Loucy (cell line): ENCODE results near the gene PAX7.

ENCODE experiments used
- H2AFZ ChIP-seq: fragments of 200-600 bp; sonication (generic); 2 replicates; pipeline ENCODE4 v1.6.0; 2016; ENCODE audit warnings: antibody characterized with exemption, mild to moderate bottlenecking, low read length, moderate library complexity
- H3F3A ChIP-seq: fragments of 200-600 bp; 2 replicates; pipeline ENCODE4 v1.6.0; 2016; ENCODE audit warnings: antibody characterized with exemption, low read depth, mild to moderate bottlenecking
- H3K27me3 ChIP-seq: fragments of 200-600 bp; sonication (generic); 2 replicates; pipeline ENCODE4 v1.6.1; 2014; ENCODE audit warnings: low read length, mild to moderate bottlenecking; ENCODE audit not compliant: insufficient read depth, poor library complexity, severe bottlenecking
- H3K36me3 ChIP-seq: fragments of 200-600 bp; sonication (generic); 2 replicates; pipeline ENCODE4 v1.6.1; 2016; ENCODE audit warnings: low read length; ENCODE audit not compliant: insufficient read depth
- H3K4me1 ChIP-seq: fragments of 200-600 bp; sonication (generic); 2 replicates; pipeline ENCODE4 v1.5.1; 2014; ENCODE audit warnings: low read length, mild to moderate bottlenecking; ENCODE audit not compliant: insufficient read depth, poor library complexity, severe bottlenecking
- H3K4me2 ChIP-seq: fragments of 200-600 bp; sonication (generic); 2 replicates; pipeline ENCODE4 v1.6.0; 2014; ENCODE audit warnings: antibody characterized with exemption, low read length, low read depth, mild to moderate bottlenecking; ENCODE audit not compliant: poor library complexity, severe bottlenecking
- H3K4me3 ChIP-seq: fragments of 200-600 bp; sonication (generic); 2 replicates; pipeline ENCODE4 v1.5.1; 2014; ENCODE audit warnings: low read length, mild to moderate bottlenecking, mixed read lengths; ENCODE audit not compliant: poor library complexity, severe bottlenecking
- H3K79me2 ChIP-seq: fragments of 200-600 bp; sonication (generic); 2 replicates; pipeline ENCODE4 v1.6.1; 2014; ENCODE audit warnings: low read length; ENCODE audit not compliant: insufficient read depth
- H3K9ac ChIP-seq: fragments of 200-600 bp; sonication (generic); 2 replicates; pipeline ENCODE4 v1.6.0; 2014; ENCODE audit warnings: mild to moderate bottlenecking, low read depth, low read length, moderate library complexity; ENCODE audit not compliant: poor library complexity, severe bottlenecking
- H3K9me2 ChIP-seq: fragments of 200-600 bp; sonication (generic); replicated peaks from 2 replicates; pipeline ENCODE4 v1.6.1; 2016; ENCODE audit warnings: low read depth, low read length, mixed read lengths
- H3K9me3 ChIP-seq: fragments of 200-600 bp; sonication (generic); 2 replicates; pipeline ENCODE4 v1.6.1; 2014; ENCODE audit warnings: mild to moderate bottlenecking, antibody characterized with exemption, low read length, low read depth; ENCODE audit not compliant: insufficient read depth
- H4K20me1 ChIP-seq: fragments of 200-600 bp; sonication (generic); 2 replicates; pipeline ENCODE4 v1.6.0; 2014; ENCODE audit warnings: antibody characterized with exemption, low read length, mild to moderate bottlenecking; ENCODE audit not compliant: insufficient read depth, poor library complexity, severe bottlenecking
- EZH2phosphoT487 ChIP-seq: fragments of 200-600 bp; IDR thresholded peaks from 2 replicates; pipeline ENCODE4 v1.6.1; 2018; ENCODE audit warnings: antibody characterized with exemption, mild to moderate bottlenecking, moderate library complexity, borderline replicate concordance
- TF ChIP-seq, protein P1 (sequence below): fragments of 200-600 bp; sonication (generic); conservative IDR thresholded peaks from 2 replicates; pipeline ENCODE4 v1.5.1; 2014; ENCODE audit warnings: mild to moderate bottlenecking, antibody characterized with exemption, low read length

The PAX7 gene

DNA sequence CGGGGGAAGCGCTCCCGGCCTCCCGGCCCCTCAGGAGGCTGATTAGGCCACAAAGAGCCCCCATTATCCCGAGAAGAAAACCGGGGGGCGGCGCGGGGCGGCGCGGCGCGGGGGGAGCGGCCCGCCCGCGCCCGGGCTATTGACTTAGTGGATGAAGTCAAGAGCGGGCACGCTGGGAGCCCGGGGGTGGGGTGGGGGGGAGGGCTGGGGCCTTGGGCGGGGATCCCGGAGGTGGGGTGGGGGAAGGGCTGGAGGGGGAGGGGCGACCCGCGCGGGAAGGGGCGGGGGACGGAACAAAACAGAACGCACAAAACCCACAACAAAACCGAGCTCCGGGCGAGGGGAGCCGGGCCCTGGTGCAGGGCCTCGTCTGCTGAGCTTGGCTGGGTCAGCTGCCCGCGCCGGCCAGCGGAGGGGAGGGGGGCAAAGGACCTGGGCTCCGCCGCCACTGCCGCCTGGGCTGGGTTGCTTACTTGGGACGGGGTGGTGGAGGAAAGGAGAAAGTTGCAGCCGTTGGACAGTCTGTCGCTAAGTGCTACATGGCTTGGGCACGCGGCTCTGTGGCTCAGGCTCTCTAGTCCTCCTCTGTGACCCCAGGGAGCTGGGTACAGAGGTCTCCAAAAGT lies 16.3 kb downstream of the PAX7 start:
- H4K20me1 ChIP-seq = no peaks in the 10 kb centered on the region
- H3K9me3 ChIP-seq = no peaks in the 10 kb centered on the region
- H3K4me1 ChIP-seq = peaks cover 1% of the 10 kb centered on the region
- no peak overlapping the region for H3K4me2 ChIP-seq
- H3K79me2 ChIP-seq = no peaks in the 10 kb centered on the region
- no peak for TF ChIP-seq EZH2phosphoT487
- TF ChIP-seq, protein P1, sequence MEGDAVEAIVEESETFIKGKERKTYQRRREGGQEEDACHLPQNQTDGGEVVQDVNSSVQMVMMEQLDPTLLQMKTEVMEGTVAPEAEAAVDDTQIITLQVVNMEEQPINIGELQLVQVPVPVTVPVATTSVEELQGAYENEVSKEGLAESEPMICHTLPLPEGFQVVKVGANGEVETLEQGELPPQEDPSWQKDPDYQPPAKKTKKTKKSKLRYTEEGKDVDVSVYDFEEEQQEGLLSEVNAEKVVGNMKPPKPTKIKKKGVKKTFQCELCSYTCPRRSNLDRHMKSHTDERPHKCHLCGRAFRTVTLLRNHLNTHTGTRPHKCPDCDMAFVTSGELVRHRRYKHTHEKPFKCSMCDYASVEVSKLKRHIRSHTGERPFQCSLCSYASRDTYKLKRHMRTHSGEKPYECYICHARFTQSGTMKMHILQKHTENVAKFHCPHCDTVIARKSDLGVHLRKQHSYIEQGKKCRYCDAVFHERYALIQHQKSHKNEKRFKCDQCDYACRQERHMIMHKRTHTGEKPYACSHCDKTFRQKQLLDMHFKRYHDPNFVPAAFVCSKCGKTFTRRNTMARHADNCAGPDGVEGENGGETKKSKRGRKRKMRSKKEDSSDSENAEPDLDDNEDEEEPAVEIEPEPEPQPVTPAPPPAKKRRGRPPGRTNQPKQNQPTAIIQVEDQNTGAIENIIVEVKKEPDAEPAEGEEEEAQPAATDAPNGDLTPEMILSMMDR = no peak
- H3K4me3 ChIP-seq = no peak overlapping the region
- H2AFZ ChIP-seq = no peak overlapping the region
- no peaks in the 10 kb centered on the region for H3F3A ChIP-seq
- H3K9ac ChIP-seq = no peak overlapping the region
- H3K27me3 ChIP-seq = peaks cover 47% of the 10 kb centered on the region
- no peaks in the 10 kb centered on the region for H3K9me2 ChIP-seq
- no peaks in the 10 kb centered on the region for H3K36me3 ChIP-seq

DNA sequence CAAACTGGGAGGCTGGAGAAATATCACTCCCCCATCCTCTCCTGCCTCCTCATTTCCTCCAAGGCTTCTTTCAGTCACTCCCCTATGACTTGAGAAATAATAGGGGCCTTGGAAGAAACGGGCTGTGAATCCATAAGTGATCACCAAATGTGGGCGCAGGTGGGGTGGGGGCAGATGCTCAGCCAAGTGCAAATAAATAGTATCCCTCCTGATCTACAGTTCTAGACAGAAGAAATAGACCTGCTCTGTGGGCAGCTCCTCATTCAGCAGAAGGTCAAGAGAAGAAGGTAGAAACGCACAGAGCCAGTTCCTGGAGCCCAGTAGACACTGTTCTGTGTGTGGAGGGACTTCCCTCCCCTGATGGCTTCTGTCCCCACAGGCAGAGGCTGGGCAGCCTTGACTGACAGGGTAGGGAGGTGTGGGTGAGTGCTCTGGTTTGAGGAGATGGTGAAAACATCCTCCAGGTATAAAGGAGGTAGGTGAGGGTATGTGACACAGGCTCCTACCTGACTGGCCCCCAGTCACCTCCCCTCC lies 17.1 kb downstream of the PAX7 start:
- no peak overlapping the region for H3K4me2 ChIP-seq

DNA sequence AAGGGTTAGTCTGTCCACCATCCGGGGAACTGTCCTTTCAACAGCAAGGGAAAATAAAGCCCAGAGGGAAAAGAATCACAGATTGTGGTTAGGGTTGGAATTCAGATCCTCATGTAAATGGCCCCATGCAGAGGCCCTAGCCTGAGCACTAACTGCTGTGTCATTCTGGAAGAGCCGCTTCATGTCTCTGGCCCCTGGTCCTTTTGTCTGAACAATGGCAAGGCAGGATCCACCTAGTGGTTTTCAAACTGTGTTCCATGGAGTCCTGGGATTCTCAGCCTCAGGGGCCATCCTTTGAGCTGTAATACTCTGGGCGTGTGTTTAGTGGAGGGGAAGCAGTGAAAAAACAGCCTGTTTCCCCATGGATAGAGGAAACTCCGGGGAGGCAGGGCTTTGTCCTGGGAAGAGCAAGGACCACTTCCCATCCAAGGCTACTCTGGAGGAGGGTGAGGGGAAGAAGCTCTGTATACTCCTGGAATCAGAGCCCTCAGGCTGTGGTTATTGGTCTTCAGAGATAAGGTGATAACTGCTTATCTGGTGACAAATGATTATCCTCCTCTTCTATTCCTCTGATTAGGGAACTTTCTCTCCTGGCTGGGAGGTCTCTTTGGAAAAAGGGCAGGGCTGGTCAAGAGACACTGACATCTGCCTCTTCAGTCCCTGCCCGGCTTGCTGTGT lies 19.2 kb downstream of the PAX7 start:
- Histone ChIP-seq H3F3A (no peaks in the 10 kb centered on the region), H3K9ac (no peak overlapping the region), H3K27me3 (peaks cover 18% of the 10 kb centered on the region), H2AFZ (no peak overlapping the region), H3K4me3 (no peak overlapping the region), H3K9me2 (no peaks in the 10 kb centered on the region), H3K36me3 (no peaks in the 10 kb centered on the region), H3K4me1 (peaks cover 23% of the 10 kb centered on the region), H3K79me2 (no peaks in the 10 kb centered on the region), H3K4me2 (no peak overlapping the region), H3K9me3 (no peaks in the 10 kb centered on the region), H4K20me1 (no peaks in the 10 kb centered on the region)
- TF ChIP-seq, protein P1 = no peak
- no peak for TF ChIP-seq EZH2phosphoT487

More for the DNA sequence above, 17.1 kb downstream of the PAX7 start:
- Histone ChIP-seq H3K27me3 (peaks cover 39% of the 10 kb centered on the region), H4K20me1 (no peaks in the 10 kb centered on the region), H3K9ac (no peak overlapping the region), H3K4me3 (no peak overlapping the region), H3K9me3 (no peaks in the 10 kb centered on the region), H3F3A (no peaks in the 10 kb centered on the region), H3K9me2 (no peaks in the 10 kb centered on the region), H2AFZ (no peak overlapping the region), H3K79me2 (no peaks in the 10 kb centered on the region), H3K4me1 (peaks cover 9% of the 10 kb centered on the region), H3K36me3 (no peaks in the 10 kb centered on the region)
- TF ChIP-seq, protein P1 = no peak
- TF ChIP-seq EZH2phosphoT487 = no peak
